Astrocyte (in vitro differentiated cells and primary cell): ENCODE results near the gene LGR6. TPM values are rescaled to one million over a fixed set of nuclear protein-coding genes. Genes with fewer than 3 reads are reported as not detected.

Source experiments
- DNase-seq: peaks from one replicate; pipeline ENCODE4 v3.0.0-alpha.2; 2010; ENCODE audit warnings: low read depth
- FAIRE-seq: peaks from 2 replicates; lab custom pipeline; 2011; peaks lifted over from hg19 to GRCh38; lab: Jason Lieb, UNC
- H2AFZ ChIP-seq: 2 replicates; pipeline ENCODE4 v1.6.0; 2012; ENCODE audit warnings: low read depth, low read length, inconsistent platforms
- H3K27ac ChIP-seq: 2 replicates; pipeline ENCODE4 v1.5.1; 2011; ENCODE audit warnings: low read depth, low read length, inconsistent platforms
- H3K27me3 ChIP-seq: 2 replicates; pipeline ENCODE4 v1.6.0; 2011; ENCODE audit warnings: low read length, inconsistent platforms; ENCODE audit not compliant: insufficient read depth
- H3K36me3 ChIP-seq: 2 replicates; pipeline ENCODE4 v1.5.1; 2011; ENCODE audit warnings: low read length, inconsistent platforms; ENCODE audit not compliant: insufficient read depth
- H3K4me1 ChIP-seq: 2 replicates; pipeline ENCODE4 v1.5.1; 2011; ENCODE audit warnings: low read length, inconsistent platforms; ENCODE audit not compliant: insufficient read depth
- H3K4me2 ChIP-seq: 2 replicates; pipeline ENCODE4 v1.6.0; 2012; ENCODE audit warnings: low read length, inconsistent platforms
- H3K4me3 ChIP-seq: 2 replicates; pipeline ENCODE4 v1.5.1; 2011; ENCODE audit warnings: low read depth, mild to moderate bottlenecking, low read length, inconsistent platforms; ENCODE audit not compliant: insufficient read depth
- H3K79me2 ChIP-seq: 2 replicates; pipeline ENCODE4 v1.6.0; 2012; ENCODE audit warnings: mild to moderate bottlenecking, low read length, inconsistent platforms; ENCODE audit not compliant: insufficient read depth
- H3K9ac ChIP-seq: 2 replicates; pipeline ENCODE4 v1.6.0; 2012; ENCODE audit warnings: mild to moderate bottlenecking, low read length, inconsistent platforms
- H3K9me3 ChIP-seq: 2 replicates; pipeline ENCODE4 v1.5.1; 2012; ENCODE audit warnings: low read depth, mild to moderate bottlenecking, low read length, inconsistent platforms; ENCODE audit not compliant: insufficient read depth
- H4K20me1 ChIP-seq: 2 replicates; pipeline ENCODE4 v1.6.0; 2012; ENCODE audit warnings: low read length, inconsistent platforms; ENCODE audit not compliant: insufficient read depth
- H3K27ac Mint-ChIP-seq: one replicate; pipeline ENCODE4 v1.8.0; 2021; ENCODE audit warnings: mild to moderate bottlenecking, mixed read lengths; ENCODE audit not compliant: unreplicated experiment
- H3K27me3 Mint-ChIP-seq: one replicate; pipeline ENCODE4 v1.8.0; 2021; ENCODE audit warnings: low read depth, mixed read lengths; ENCODE audit not compliant: unreplicated experiment
- H3K36me3 Mint-ChIP-seq: one replicate; pipeline ENCODE4 v1.8.0; 2021; ENCODE audit warnings: low read depth, mixed read lengths; ENCODE audit not compliant: unreplicated experiment
- H3K4me1 Mint-ChIP-seq: one replicate; pipeline ENCODE4 v1.8.0; 2021; ENCODE audit warnings: low read depth, mixed read lengths; ENCODE audit not compliant: unreplicated experiment
- H3K4me3 Mint-ChIP-seq: one replicate; pipeline ENCODE4 v1.8.0; 2021; ENCODE audit warnings: mild to moderate bottlenecking, moderate library complexity, mixed read lengths; ENCODE audit not compliant: unreplicated experiment
- H3K9me3 Mint-ChIP-seq: one replicate; pipeline ENCODE4 v1.8.0; 2021; ENCODE audit warnings: mild to moderate bottlenecking, mixed read lengths; ENCODE audit not compliant: unreplicated experiment
- EZH2 ChIP-seq: IDR thresholded peaks from 2 replicates; pipeline ENCODE4 v1.6.1; 2012; ENCODE audit warnings: mild to moderate bottlenecking, low read length, inconsistent platforms; ENCODE audit not compliant: insufficient read depth
- total RNA-seq: library from RNA; stranded (reverse); gene quantifications from 2 replicates; pipeline ENCODE4 v1.2.1, GENCODE V29; 2021
- TF ChIP-seq, protein P1 (sequence below): IDR thresholded peaks from 2 replicates; pipeline ENCODE4 v1.5.1; 2011; ENCODE audit warnings: low read depth, mild to moderate bottlenecking, inconsistent platforms, low read length, moderate library complexity; ENCODE audit not compliant: insufficient read depth

Gene LGR6
- total RNA-seq, 1 donor from 2014 or later: 0.27 TPM

DNA sequence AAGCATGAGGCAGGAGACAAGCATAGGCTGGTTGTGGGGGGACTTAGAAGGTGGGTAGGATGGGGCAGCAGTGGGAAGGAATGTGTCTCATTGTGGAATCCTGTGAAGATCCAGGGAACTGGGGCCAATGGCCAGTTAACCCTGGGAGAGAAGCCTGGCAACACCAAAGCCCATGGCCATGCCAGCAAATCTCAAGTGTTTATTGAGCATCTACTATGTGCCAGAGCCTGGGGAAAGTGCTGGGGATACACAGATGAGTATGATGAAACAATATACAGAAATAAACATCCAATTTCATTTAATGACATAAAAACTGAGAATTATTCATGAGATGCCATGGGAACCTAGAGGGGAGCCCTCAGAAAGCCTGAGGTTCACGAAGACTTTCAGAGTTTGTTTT lies 17.4 kb downstream of the LGR6 start:
- H3K4me2 ChIP-seq: no peak overlapping the region
- peak overlapping the region; percentile 62 for H3K27ac Mint-ChIP-seq
- no peaks in the 10 kb centered on the region for H3K9me3 ChIP-seq
- H3K27me3 Mint-ChIP-seq: peaks cover 50% of the 10 kb centered on the region
- no peaks in the 10 kb centered on the region for H3K4me1 Mint-ChIP-seq
- H3K9ac ChIP-seq: no peak overlapping the region
- no peak for DNase-seq
- no peaks in the 10 kb centered on the region for H3K79me2 ChIP-seq
- H3K4me1 ChIP-seq: peaks cover 4% of the 10 kb centered on the region
- H3K27ac ChIP-seq: no peak overlapping the region
- peaks cover 41% of the 10 kb centered on the region for H3K27me3 ChIP-seq
- no peaks in the 10 kb centered on the region for H4K20me1 ChIP-seq
- H3K4me3 ChIP-seq: no peak overlapping the region
- H3K9me3 Mint-ChIP-seq: no peaks in the 10 kb centered on the region
- H3K36me3 ChIP-seq: no peaks in the 10 kb centered on the region
- H3K4me3 Mint-ChIP-seq: no peak overlapping the region
- peaks cover 1% of the 10 kb centered on the region for H3K36me3 Mint-ChIP-seq
- no peak overlapping the region for H2AFZ ChIP-seq
- no peak for TF ChIP-seq EZH2
- TF ChIP-seq, protein P1, sequence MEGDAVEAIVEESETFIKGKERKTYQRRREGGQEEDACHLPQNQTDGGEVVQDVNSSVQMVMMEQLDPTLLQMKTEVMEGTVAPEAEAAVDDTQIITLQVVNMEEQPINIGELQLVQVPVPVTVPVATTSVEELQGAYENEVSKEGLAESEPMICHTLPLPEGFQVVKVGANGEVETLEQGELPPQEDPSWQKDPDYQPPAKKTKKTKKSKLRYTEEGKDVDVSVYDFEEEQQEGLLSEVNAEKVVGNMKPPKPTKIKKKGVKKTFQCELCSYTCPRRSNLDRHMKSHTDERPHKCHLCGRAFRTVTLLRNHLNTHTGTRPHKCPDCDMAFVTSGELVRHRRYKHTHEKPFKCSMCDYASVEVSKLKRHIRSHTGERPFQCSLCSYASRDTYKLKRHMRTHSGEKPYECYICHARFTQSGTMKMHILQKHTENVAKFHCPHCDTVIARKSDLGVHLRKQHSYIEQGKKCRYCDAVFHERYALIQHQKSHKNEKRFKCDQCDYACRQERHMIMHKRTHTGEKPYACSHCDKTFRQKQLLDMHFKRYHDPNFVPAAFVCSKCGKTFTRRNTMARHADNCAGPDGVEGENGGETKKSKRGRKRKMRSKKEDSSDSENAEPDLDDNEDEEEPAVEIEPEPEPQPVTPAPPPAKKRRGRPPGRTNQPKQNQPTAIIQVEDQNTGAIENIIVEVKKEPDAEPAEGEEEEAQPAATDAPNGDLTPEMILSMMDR: no peak
- FAIRE-seq: no peak

DNA sequence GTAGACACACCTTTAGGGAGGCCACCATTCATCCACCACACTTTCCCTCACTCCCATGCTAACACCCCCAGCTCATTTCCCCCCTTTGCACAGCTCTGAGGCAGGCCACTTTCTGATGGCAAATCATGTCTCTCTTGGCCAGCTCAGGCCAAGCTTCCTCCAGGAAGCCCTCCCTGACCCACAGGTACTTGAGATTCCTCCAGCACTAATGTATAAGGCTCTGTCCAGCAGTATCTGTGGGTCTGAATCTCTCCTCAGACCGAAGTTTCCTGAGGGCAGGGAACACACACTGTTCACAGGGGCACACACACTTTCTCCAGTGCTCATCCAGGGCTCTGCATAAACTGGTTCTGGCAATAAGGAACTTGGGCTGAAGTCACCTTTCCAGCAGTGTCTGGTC lies 19.2 kb downstream of the LGR6 start:
- no peak for TF ChIP-seq EZH2
- TF ChIP-seq, protein P1: no peak
- Mint-ChIP-seq H3K36me3 (peaks cover 1% of the 10 kb centered on the region), H3K4me3 (no peak overlapping the region), H3K27ac (no peak overlapping the region), H3K9me3 (no peaks in the 10 kb centered on the region), H3K27me3 (peaks cover 59% of the 10 kb centered on the region), H3K4me1 (peaks cover 7% of the 10 kb centered on the region)
- Histone ChIP-seq H3K27ac (no peak overlapping the region), H3K4me1 (no peaks in the 10 kb centered on the region), H2AFZ (no peak overlapping the region), H3K4me2 (no peak overlapping the region), H3K79me2 (no peaks in the 10 kb centered on the region), H3K36me3 (no peaks in the 10 kb centered on the region), H3K9me3 (no peaks in the 10 kb centered on the region), H3K27me3 (peaks cover 50% of the 10 kb centered on the region), H4K20me1 (no peaks in the 10 kb centered on the region), H3K9ac (no peak overlapping the region), H3K4me3 (no peak overlapping the region)
- FAIRE-seq (no peak), DNase-seq (no peak)

DNA sequence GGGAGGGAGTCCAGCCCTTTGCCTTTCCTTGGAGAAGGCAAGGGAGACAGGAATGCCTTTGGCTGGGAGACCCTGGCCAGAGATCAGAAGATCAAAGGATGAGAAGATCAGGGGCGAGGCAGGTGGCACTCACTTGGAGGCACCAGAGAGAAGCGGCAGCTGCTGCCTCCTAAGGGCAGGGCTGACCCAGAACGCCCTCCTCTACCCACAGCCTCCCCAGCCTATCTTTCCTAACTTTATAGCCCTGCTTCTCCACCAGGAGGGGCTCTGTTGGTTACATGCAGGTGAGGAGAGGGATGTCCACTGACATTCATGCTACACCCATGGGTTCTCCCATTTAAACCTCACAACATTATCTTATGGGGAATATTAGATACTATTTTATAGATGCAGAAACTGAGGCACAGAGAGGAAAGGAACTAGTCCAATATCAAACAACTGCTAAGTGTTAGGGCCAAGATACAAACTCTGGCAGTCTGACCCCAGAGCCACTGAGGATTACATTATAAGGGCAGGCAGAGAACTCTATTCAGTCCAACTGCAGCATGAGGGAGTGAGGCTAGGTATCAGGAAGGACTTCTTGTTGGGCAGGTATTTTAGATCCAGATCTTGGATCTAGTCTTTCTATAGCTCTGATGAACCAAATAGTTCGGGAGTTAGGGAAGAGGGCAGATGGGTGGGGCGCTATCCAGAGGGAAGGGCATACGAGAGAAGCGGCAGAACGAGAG lies 19.9 kb downstream of the LGR6 start:
- Mint-ChIP-seq H3K27me3 (peaks cover 61% of the 10 kb centered on the region), H3K36me3 (peaks cover 1% of the 10 kb centered on the region), H3K9me3 (no peaks in the 10 kb centered on the region), H3K27ac (no peak overlapping the region), H3K4me1 (peaks cover 7% of the 10 kb centered on the region), H3K4me3 (peak overlapping the region; percentile 77)
- H3K4me1 ChIP-seq: no peaks in the 10 kb centered on the region
- H2AFZ ChIP-seq: peak overlapping the region; percentile 55
- H3K27ac ChIP-seq: no peak overlapping the region
- no peaks in the 10 kb centered on the region for H4K20me1 ChIP-seq
- DNase-seq (no peak), FAIRE-seq (no peak)
- TF ChIP-seq, protein P1: peak; percentile 14
- no peak for TF ChIP-seq EZH2
- H3K4me2 ChIP-seq: peak overlapping the region; percentile 73
- H3K4me3 ChIP-seq: peak overlapping the region; percentile 9
- H3K9me3 ChIP-seq: no peaks in the 10 kb centered on the region
- no peaks in the 10 kb centered on the region for H3K79me2 ChIP-seq
- H3K27me3 ChIP-seq: peaks cover 46% of the 10 kb centered on the region
- no peak overlapping the region for H3K9ac ChIP-seq
- no peaks in the 10 kb centered on the region for H3K36me3 ChIP-seq
